Suprapubic skin (tissue), 4 donors: ENCODE data around the gene REV3L. TPM values are rescaled to one million over a fixed set of nuclear protein-coding genes. Genes with fewer than 3 reads are reported as not detected.

ENCODE experiments used
- DNase-seq, 2 donors: peaks; one replicate each; pipeline ENCODE4 v3.0.0-alpha.2; 2019; ENCODE audit warnings: low spot score in 2 of 2
- H3K27ac ChIP-seq: fragments of 200-600 bp; sonication (generic); one replicate; pipeline ENCODE4 v1.5.1; 2019
- H3K27me3 ChIP-seq: fragments of 200-600 bp; sonication (generic); one replicate; pipeline ENCODE4 v1.5.1; 2019
- H3K36me3 ChIP-seq: fragments of 200-600 bp; sonication (generic); one replicate; pipeline ENCODE4 v1.5.1; 2019
- H3K4me1 ChIP-seq: fragments of 200-600 bp; sonication (generic); one replicate; pipeline ENCODE4 v1.5.1; 2019
- H3K4me3 ChIP-seq: fragments of 200-600 bp; sonication (generic); one replicate; pipeline ENCODE4 v1.5.1; 2019; ENCODE audit warnings: mild to moderate bottlenecking
- H3K9me3 ChIP-seq: fragments of 200-600 bp; sonication (generic); one replicate; pipeline ENCODE4 v1.5.1; 2019
- CTCF ChIP-seq, 2 donors: fragments of 200-600 bp in 1 of 2; fragments of 450-650 bp in 1 of 2; sonication (generic) in 1 of 2; IDR thresholded peaks; one replicate each; pipeline ENCODE4 v1.5.1; 2016 to 2019; ENCODE audit warnings: antibody characterized with exemption in 2 of 2, mild to moderate bottlenecking in 1 of 2, moderate library complexity in 1 of 2
- EP300 ChIP-seq: sonication (generic); formaldehyde crosslinking; IDR thresholded peaks from one replicate; pipeline ENCODE4 v1.6.1; 2017; ENCODE audit warnings: antibody characterized with exemption
- POLR2A ChIP-seq, 2 donors: fragments of 450-650 bp; IDR thresholded peaks; one replicate each; pipeline ENCODE4 v1.6.1; 2017; ENCODE audit warnings: antibody characterized with exemption in 2 of 2, mild to moderate bottlenecking in 2 of 2, moderate library complexity in 2 of 2
- POLR2AphosphoS5 ChIP-seq, 3 donors: sonication (generic); formaldehyde crosslinking; IDR thresholded peaks; one replicate each; pipeline ENCODE4 v1.6.1; 2017; ENCODE audit warnings: antibody characterized with exemption in 3 of 3
- WGBS: methylation state at CpG from one replicate; pipeline ENCODE4 v1.1.5; 2018; 5-methylcytosine and 5-hydroxymethylcytosine counted together
- total RNA-seq, 4 donors: library from RNA; depleted of rRNA; stranded (reverse); fragments of >200 nt; gene quantifications; one replicate each; pipeline ENCODE4 v1.1.0, GENCODE V29; 2016

REV3L gene
- total RNA-seq, 4 donors from 2014 or later = 15.7 to 47.5 (median 21.5) TPM

- no peaks in the 10 kb centered on the region for H3K9me3 ChIP-seq
- no peak overlapping the region for H3K27ac ChIP-seq
- WGBS = 76% methylated on average over 3 of the region's 3 CpGs
- no peaks in the 10 kb centered on the region for H3K4me1 ChIP-seq
- H3K4me3 ChIP-seq = no peak overlapping the region
- TF ChIP-seq EP300 (no peak), POLR2AphosphoS5 (IDR thresholded peaks at IDR 0.05) (no peak), POLR2A (IDR thresholded peaks at IDR 0.05) (no peak), CTCF (IDR thresholded peaks at IDR 0.05) (no peak)
- H3K36me3 ChIP-seq = peaks cover 30% of the 10 kb centered on the region
- H3K27me3 ChIP-seq = no peaks in the 10 kb centered on the region
- DNase-seq = no peak
Observed at GRCh38 chr6:111410371-111410770, 72.6 kb downstream of the REV3L start.

GRCh38 chr6:111409430-111409829 lies 73.6 kb downstream of the REV3L start:
- Histone ChIP-seq H3K9me3 (no peaks in the 10 kb centered on the region), H3K36me3 (peaks cover 34% of the 10 kb centered on the region), H3K27me3 (no peaks in the 10 kb centered on the region), H3K27ac (no peak overlapping the region), H3K4me3 (no peak overlapping the region), H3K4me1 (no peaks in the 10 kb centered on the region)
- no peak for DNase-seq
- TF ChIP-seq CTCF (IDR thresholded peaks at IDR 0.05) (no peak), POLR2A (IDR thresholded peaks at IDR 0.05) (no peak), EP300 (no peak), POLR2AphosphoS5 (IDR thresholded peaks at IDR 0.05) (no peak)
- 92% methylated on average over 1 of the region's 1 CpG for WGBS

- H3K4me3 ChIP-seq = no peak overlapping the region
- TF ChIP-seq EP300 (no peak), POLR2A (IDR thresholded peaks at IDR 0.05) (no peak), CTCF (IDR thresholded peaks at IDR 0.05) (no peak), POLR2AphosphoS5 (IDR thresholded peaks at IDR 0.05) (no peak)
- 90% methylated on average over 4 of the region's 4 CpGs for WGBS
- DNase-seq = no peak
- H3K9me3 ChIP-seq = no peaks in the 10 kb centered on the region
- peaks cover 49% of the 10 kb centered on the region for H3K36me3 ChIP-seq
- no peaks in the 10 kb centered on the region for H3K27me3 ChIP-seq
- no peaks in the 10 kb centered on the region for H3K4me1 ChIP-seq
- H3K27ac ChIP-seq = no peak overlapping the region
Observed at GRCh38 chr6:111407686-111408085, 75.3 kb downstream of the REV3L start.

GRCh38 chr6:111406200-111406721 lies 76.8 kb downstream of the REV3L start:
- Histone ChIP-seq H3K27ac (no peak overlapping the region), H3K27me3 (no peaks in the 10 kb centered on the region), H3K9me3 (no peaks in the 10 kb centered on the region), H3K4me1 (no peaks in the 10 kb centered on the region), H3K36me3 (peaks cover 58% of the 10 kb centered on the region), H3K4me3 (no peak overlapping the region)
- no peak for DNase-seq
- TF ChIP-seq POLR2AphosphoS5 (IDR thresholded peaks at IDR 0.05) (no peak), EP300 (no peak), CTCF (IDR thresholded peaks at IDR 0.05) (no peak), POLR2A (IDR thresholded peaks at IDR 0.05) (no peak)
- WGBS = 85% methylated on average over 3 of the region's 3 CpGs

GRCh38 chr6:111403388-111403787 lies 79.6 kb downstream of the REV3L start:
- H3K4me3 ChIP-seq = no peak overlapping the region
- no peak for DNase-seq
- H3K9me3 ChIP-seq = no peaks in the 10 kb centered on the region
- no peaks in the 10 kb centered on the region for H3K27me3 ChIP-seq
- H3K27ac ChIP-seq = no peak overlapping the region
- H3K4me1 ChIP-seq = no peaks in the 10 kb centered on the region
- no peak for TF ChIP-seq POLR2AphosphoS5 (IDR thresholded peaks at IDR 0.05)
- WGBS = 81% methylated on average over 3 of the region's 3 CpGs
- H3K36me3 ChIP-seq = peaks cover 57% of the 10 kb centered on the region

- no peak overlapping the region for H3K27ac ChIP-seq
- no peaks in the 10 kb centered on the region for H3K27me3 ChIP-seq
- no peak for DNase-seq
- TF ChIP-seq CTCF (IDR thresholded peaks at IDR 0.05) (no peak), POLR2A (IDR thresholded peaks at IDR 0.05) (no peak), POLR2AphosphoS5 (IDR thresholded peaks at IDR 0.05) (no peak), EP300 (no peak)
- no peaks in the 10 kb centered on the region for H3K4me1 ChIP-seq
- WGBS = 86% methylated on average over 3 of the region's 3 CpGs
- no peaks in the 10 kb centered on the region for H3K9me3 ChIP-seq
- no peak overlapping the region for H3K4me3 ChIP-seq
- peaks cover 43% of the 10 kb centered on the region for H3K36me3 ChIP-seq
Observed at GRCh38 chr6:111399626-111400025, 83.4 kb downstream of the REV3L start.
